Central memory CD8-positive, alpha-beta T cell (primary cell): ENCODE measurements around the gene RHOH.
"Not testable (repeated sequence)": the region's sequence is repeated elsewhere in the genome, so short reads cannot be mapped to it uniquely, and the experiment has no call there.

Experiments used
- ATAC-seq: fragments of 150-1000 bp; cut with Tn5 transposase; replicated peaks from 2 replicates; pipeline ENCODE4 v1.10.0; 2022; ENCODE audit warnings: mild to moderate bottlenecking, moderate FRiP score, moderate number of reproducible peaks; ENCODE audit not compliant: poor library complexity, severe bottlenecking; ENCODE audit errors: extremely low read depth
- DNase-seq, 2 donors: peaks; one replicate each; pipeline ENCODE4 v3.0.0; 2021; ENCODE audit warnings: low spot score in 2 of 2
- H3K27ac Mint-ChIP-seq: one replicate; pipeline ENCODE4 v1.8.0; 2022; ENCODE audit warnings: low read depth, mild to moderate bottlenecking, moderate library complexity, mixed read lengths
- H3K27me3 Mint-ChIP-seq: one replicate; pipeline ENCODE4 v1.8.0; 2022; ENCODE audit warnings: mixed read lengths
- H3K36me3 Mint-ChIP-seq: one replicate; pipeline ENCODE4 v1.8.0; 2022; ENCODE audit warnings: mild to moderate bottlenecking, moderate library complexity, mixed read lengths; ENCODE audit not compliant: insufficient read depth
- H3K4me1 Mint-ChIP-seq: one replicate; pipeline ENCODE4 v1.8.0; 2022; ENCODE audit warnings: mixed read lengths
- H3K4me3 Mint-ChIP-seq: one replicate; pipeline ENCODE4 v1.8.0; 2022; ENCODE audit warnings: mild to moderate bottlenecking, moderate library complexity, mixed read lengths
- H3K9me3 Mint-ChIP-seq: one replicate; pipeline ENCODE4 v1.8.0; 2022; ENCODE audit warnings: mixed read lengths

Gene RHOH

DNA sequence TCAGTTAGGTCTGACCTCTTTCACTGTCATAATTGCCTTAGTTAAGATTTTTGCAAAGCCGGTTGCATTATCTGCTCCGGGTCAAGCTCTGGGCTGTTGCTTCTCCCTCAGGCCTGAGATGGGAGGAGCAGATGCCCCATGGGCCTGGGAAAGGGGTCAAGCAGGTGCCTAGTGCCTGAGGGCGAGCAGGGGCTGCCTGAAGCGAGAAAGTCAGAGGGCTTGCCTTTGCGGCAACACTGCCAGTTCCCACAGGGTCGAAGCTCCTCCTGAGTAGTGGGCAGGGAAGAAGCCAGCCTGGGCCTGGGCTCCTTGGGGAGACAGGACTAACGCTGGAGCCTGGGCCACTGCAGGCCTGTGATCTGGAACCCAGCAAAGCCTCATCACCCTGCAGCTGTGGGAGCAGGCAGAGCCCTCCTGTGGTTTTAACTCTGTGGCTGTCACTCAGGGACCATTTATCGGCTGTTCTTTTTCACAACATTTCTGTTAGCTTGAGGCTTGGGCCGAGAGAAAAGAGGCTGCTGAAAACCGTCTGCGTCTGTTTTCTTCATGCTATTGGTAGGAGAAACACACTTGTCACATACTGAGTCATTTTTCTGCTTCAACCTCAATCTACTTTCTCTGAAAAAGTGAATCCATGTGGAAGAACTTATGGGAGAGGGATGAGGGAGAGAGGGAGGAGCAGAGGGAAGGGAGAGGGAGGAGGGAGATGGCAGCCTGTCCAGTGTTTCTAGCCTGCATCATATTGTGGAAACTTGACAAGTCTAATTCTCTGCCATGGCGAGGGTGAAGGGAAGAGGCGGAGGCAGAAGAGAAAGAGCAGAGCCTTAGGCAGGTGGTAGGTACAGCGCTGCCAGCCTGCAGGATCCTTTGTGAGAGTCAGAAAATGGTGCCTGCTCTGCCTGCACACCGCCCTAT is 68.4 kb downstream of the RHOH start:
- Mint-ChIP-seq H3K9me3 (no peaks in the 10 kb centered on the region), H3K4me1 (peaks cover 70% of the 10 kb centered on the region), H3K27ac (peak overlapping the region; percentile 88), H3K27me3 (no peaks in the 10 kb centered on the region), H3K36me3 (peaks cover 3% of the 10 kb centered on the region), H3K4me3 (peak overlapping the region; percentile 77)
- ATAC-seq: peak; percentile 96
- peak; percentile 37 to 64 for DNase-seq

DNA sequence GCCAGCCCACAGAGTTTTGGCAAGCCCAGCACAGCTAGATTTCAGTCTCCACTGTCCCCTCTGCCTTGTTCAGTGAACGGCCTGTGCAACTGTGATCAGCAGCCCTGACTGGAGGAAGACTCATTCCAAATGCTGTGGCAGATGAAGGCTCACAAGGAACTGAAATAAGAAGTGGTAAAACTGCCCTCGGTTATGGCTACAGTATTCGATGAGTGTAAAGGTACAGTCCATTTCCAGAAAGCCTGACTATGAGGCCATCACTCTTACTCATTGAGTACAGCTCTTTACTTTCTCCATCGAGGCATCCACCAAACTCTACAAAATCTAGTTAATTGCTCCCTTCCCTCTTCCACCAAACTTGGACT is 69.1 kb downstream of the RHOH start:
- Mint-ChIP-seq H3K9me3 (no peaks in the 10 kb centered on the region), H3K4me1 (peaks cover 68% of the 10 kb centered on the region), H3K36me3 (peaks cover 3% of the 10 kb centered on the region), H3K4me3 (peak overlapping the region; percentile 77), H3K27me3 (no peaks in the 10 kb centered on the region), H3K27ac (peak overlapping the region; percentile 88)
- ATAC-seq: no peak
- no peak for DNase-seq

DNA sequence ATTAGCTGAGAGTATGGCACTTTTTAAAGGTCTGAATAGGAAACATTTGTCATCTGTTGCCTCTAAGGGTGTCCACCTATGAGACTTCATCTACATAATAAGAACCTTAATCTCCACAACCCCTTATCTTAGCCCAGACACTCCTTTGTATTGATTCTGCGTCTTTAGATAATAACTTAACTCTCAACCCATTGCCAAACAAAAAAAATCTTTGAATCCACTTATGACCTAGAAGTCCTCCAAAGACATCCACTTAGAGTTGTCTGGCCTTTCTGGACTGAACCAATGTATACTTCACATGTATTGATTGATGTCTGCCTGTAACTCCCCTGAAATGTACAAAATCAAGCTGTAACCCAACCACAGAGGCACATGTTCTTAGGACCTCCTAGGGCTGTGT is 72.3 kb downstream of the RHOH start:
- Mint-ChIP-seq H3K4me1 (peaks cover 47% of the 10 kb centered on the region), H3K27me3 (no peaks in the 10 kb centered on the region), H3K9me3 (no peaks in the 10 kb centered on the region), H3K27ac (peak overlapping the region; percentile 35), H3K36me3 (peaks cover 3% of the 10 kb centered on the region), H3K4me3 (no peak overlapping the region)
- ATAC-seq (no peak), DNase-seq (no peak)

DNA sequence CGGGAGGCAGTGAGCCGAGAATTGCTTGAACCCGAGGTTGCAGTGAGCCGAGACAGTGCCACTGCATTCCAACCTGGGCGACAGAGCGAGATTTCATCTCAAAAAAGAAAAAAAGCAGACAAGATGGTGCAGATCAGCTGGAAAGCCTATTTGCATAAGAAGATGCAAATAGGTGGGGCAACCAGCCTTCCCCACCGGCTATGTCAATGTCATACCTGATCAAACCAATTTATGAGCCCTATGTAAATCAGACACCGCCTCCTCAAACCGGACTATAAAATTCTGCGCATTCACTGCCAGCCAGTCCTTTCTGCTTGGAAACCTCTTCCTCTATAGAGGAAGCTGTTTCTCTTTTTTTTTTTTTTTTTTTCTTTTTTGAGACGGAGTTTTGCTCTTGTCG is 73.8 kb downstream of the RHOH start:
- Mint-ChIP-seq H3K9me3 (no peaks in the 10 kb centered on the region), H3K4me3 (no peak overlapping the region), H3K36me3 (no peaks in the 10 kb centered on the region), H3K27me3 (no peaks in the 10 kb centered on the region), H3K27ac (no peak overlapping the region), H3K4me1 (peaks cover 44% of the 10 kb centered on the region)
- DNase-seq (no peak), ATAC-seq (no peak)

DNA sequence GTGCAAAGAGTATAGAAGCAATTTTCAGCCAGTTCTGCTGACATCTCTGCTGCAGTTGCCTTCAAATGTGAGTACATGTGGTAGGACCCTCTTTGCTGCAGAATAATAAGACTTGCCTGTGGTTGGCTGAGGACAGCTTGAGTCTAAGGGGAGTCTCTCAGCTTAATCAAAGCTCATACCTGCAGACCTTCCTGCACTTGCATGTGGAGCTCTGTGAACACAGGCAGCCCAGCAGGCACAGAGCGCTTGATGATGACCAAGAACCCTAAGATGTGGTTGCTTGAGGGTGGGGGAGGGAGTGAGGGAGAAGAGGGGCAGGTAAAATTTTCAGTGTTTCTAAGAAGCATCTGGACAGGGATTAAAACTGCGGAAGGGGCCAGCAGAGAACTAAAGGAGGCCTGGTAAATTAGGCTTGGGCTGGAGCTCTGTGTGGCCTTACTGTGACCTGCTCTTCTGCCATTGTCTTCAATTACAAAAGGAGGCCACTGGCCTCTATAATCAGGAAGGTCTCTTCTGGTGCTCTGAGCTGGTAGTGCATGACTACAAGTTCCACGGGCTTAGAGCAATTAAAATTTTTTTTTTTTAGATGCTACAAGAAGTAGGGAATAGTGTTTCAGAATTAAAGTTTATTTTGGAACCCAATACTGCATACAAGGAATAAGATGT is 78.4 kb downstream of the RHOH start:
- H3K4me3 Mint-ChIP-seq: no peak overlapping the region
- ATAC-seq: no peak
- H3K27ac Mint-ChIP-seq: no peak overlapping the region
- no peaks in the 10 kb centered on the region for H3K27me3 Mint-ChIP-seq
- H3K9me3 Mint-ChIP-seq: no peaks in the 10 kb centered on the region
- peaks cover 22% of the 10 kb centered on the region for H3K4me1 Mint-ChIP-seq
- DNase-seq: no peak
- no peaks in the 10 kb centered on the region for H3K36me3 Mint-ChIP-seq

DNA sequence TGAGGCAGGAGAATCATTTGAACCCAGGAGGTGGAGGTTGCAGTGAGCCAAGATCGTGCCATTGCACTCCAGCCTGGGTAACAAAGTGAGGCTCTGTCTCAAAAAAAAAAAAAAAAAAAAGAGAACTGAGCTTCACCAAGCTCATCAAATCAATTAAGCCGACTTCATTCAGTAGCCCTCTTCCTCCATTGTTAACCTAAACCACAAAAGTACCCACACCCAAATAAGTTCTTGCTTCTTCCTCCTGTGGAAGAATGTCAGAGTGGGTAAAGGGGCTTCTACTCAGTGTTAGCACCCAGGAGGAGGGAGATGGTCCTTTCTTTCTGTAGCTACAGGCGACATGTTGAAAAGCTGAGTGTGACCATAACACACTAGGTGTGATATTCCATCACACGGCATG is 79.7 kb downstream of the RHOH start:
- ATAC-seq (no peak), DNase-seq (no peak)
- Mint-ChIP-seq H3K27me3 (no peaks in the 10 kb centered on the region), H3K9me3 (no peaks in the 10 kb centered on the region), H3K36me3 (no peaks in the 10 kb centered on the region), H3K27ac (no peak overlapping the region), H3K4me3 (no peak overlapping the region), H3K4me1 (peaks cover 34% of the 10 kb centered on the region)

DNA sequence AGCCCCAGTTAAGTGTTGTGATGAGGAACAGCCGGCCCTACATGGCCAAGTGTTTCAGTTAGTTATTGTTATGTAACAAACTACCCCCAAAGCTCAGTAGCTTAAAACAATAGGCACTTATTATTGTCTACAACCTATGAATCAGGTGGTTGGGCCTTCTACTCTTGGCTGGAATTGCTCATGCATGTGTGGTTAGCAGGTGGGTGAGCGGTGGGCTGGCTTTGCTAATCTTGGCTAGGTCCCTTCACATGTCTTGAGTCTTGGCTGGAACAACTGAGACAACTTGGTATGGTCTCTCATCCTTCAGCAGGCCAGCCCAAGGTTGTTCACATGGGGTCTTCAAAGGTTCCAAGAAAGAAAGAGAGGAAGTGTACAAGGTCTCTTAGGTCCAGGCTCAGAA is 83.8 kb downstream of the RHOH start:
- Mint-ChIP-seq H3K27ac (no peak overlapping the region), H3K4me1 (peaks cover 49% of the 10 kb centered on the region), H3K9me3 (no peaks in the 10 kb centered on the region), H3K4me3 (peak overlapping the region; percentile 16), H3K36me3 (peaks cover 10% of the 10 kb centered on the region), H3K27me3 (no peaks in the 10 kb centered on the region)
- no peak for DNase-seq
- ATAC-seq: no peak

DNA sequence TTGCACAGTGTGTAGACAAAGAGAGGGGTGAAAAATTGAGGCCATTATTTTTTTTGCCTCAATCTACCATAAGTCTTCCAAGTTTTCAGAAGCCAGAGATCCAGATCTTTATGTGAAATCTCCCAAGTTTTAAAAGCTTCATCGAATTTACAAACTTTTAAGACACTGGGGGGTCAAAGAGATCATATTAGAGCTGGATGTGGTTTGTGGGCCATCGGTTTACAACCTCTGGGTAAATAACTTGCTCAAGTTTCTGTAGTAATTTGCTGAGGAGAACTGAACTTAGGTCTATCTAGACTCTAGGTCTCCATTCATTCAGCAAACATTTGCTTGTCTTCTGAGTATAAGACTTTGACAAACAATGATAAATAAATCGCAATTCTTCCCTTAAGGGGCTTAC is 84.3 kb downstream of the RHOH start:
- Mint-ChIP-seq H3K4me3 (peak overlapping the region; percentile 36), H3K27me3 (no peaks in the 10 kb centered on the region), H3K36me3 (peaks cover 10% of the 10 kb centered on the region), H3K4me1 (peaks cover 47% of the 10 kb centered on the region), H3K27ac (peak overlapping the region; percentile 96), H3K9me3 (no peaks in the 10 kb centered on the region)
- ATAC-seq (no peak), DNase-seq (no peak)

DNA sequence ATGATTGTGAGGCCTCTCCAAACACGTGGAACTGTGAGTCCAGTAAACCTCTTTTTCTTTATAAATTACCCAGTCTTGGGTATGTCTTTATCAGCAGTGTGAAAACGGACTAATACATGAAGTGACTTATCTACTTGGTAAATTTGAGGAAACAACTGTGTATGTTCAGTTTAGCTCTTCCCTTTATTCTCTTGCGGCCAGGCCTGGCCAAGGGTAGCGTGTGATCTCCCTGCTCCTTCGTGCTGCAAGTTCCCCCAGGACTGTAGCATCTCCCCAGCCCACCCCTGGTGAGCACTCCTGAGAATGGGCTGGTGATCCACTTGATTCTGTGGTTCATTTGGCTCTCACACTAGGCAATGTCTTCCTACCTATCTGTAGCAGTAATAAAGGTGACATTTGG is 85.1 kb downstream of the RHOH start:
- no peak for ATAC-seq
- H3K9me3 Mint-ChIP-seq: no peaks in the 10 kb centered on the region
- H3K36me3 Mint-ChIP-seq: peaks cover 10% of the 10 kb centered on the region
- peak overlapping the region; percentile 36 for H3K4me3 Mint-ChIP-seq
- DNase-seq: no peak
- H3K27ac Mint-ChIP-seq: peak overlapping the region; percentile 96
- H3K27me3 Mint-ChIP-seq: no peaks in the 10 kb centered on the region
- H3K4me1 Mint-ChIP-seq: peaks cover 44% of the 10 kb centered on the region

DNA sequence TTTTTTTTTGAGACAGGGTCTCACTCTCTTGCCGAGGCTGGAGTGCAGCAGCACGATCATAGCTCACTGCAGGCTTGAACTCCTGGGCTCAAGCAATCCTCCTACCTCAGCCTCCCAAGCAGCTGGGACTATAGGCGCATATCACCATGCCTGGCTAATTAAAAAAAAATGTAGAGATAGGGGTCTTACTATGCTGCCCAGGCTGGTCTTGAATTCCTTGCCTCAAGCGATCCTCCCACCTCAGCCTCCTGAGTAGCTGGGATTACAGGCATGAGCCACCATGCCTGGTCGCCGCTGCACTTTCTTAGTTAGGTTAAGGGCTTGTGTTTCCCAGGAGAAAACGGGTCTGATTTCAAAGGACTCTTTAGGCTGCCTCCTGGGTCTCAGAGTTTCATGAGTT is 86.0 kb downstream of the RHOH start:
- ATAC-seq, H3K9me3 Mint-ChIP-seq, DNase-seq, H3K27me3 Mint-ChIP-seq: not testable (repeated sequence)
- peaks cover 44% of the 10 kb centered on the region for H3K4me1 Mint-ChIP-seq
- peak overlapping the region; percentile 68 for H3K4me3 Mint-ChIP-seq
- peaks cover 10% of the 10 kb centered on the region for H3K36me3 Mint-ChIP-seq
- H3K27ac Mint-ChIP-seq: peak overlapping the region; percentile 96

DNA sequence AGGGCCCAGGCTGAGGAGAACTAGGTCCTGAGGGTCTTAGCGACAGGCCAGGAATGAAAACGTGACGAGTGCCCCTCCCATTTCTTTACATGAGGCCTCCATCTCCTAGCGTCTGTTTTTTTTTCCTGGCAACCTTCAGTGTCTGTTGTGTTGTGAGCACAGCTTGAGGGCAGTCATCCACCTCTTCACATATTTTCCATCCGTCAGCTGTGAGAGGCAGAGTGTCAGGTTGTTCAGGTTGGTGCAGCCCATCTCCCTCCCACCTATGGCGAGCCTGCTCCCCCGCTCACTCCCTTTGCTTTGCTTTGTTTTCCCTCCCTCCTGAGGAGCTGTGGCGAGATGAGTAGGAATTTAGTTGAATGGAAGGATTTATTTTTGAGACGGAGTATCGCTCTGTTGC is 86.6 kb downstream of the RHOH start:
- Mint-ChIP-seq H3K36me3 (peaks cover 10% of the 10 kb centered on the region), H3K4me1 (peaks cover 44% of the 10 kb centered on the region), H3K27me3 (no peaks in the 10 kb centered on the region), H3K9me3 (no peaks in the 10 kb centered on the region), H3K27ac (peak overlapping the region; percentile 96), H3K4me3 (peak overlapping the region; percentile 68)
- ATAC-seq (no peak), DNase-seq (no peak)

DNA sequence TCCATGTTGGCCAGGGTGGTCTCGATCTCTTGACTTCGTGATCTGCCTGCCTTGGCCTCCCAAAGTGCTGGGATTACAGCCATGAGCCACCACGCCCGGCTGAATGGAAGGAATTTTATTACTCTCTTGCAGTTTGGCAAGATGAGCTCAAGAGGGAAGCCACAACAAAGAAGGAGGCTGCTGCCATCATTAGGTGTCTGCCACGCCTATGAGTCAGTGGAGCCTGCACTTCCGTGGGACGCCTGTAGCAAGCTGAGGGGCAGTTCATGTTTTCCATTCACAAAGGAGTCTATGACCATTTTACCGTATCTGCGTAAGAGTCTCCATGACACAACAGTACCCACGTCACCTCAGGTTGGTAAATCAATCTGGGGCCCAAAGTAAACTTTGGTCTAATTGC is 87.1 kb downstream of the RHOH start:
- Mint-ChIP-seq H3K27me3 (no peaks in the 10 kb centered on the region), H3K9me3 (no peaks in the 10 kb centered on the region), H3K27ac (peak overlapping the region; percentile 96), H3K4me1 (peaks cover 48% of the 10 kb centered on the region), H3K4me3 (peak overlapping the region; percentile 68), H3K36me3 (peaks cover 10% of the 10 kb centered on the region)
- ATAC-seq (peak; percentile 99), DNase-seq (peak; percentile 27 to 79)

DNA sequence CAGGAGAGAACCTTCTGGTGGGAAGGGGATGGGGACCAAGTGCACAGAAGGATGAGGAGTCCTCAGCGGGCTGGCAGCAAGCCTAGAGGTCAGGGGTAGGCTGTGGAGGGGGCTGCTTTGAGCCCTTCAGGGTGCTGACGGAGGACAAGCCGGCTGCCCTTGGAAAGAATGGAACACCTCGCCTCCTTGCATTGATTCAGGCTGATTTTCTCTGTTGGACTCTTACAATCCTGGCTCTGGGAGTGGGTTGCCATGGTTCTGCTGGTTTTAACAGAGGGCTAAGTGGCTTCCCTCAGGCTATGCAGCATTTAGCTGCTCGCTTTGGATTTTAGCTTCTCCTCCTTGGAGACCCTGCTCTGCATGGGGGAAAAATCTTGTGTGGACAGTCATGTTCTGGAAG is 88.9 kb downstream of the RHOH start:
- peaks cover 62% of the 10 kb centered on the region for H3K4me1 Mint-ChIP-seq
- no peak overlapping the region for H3K4me3 Mint-ChIP-seq
- DNase-seq: no peak
- H3K27me3 Mint-ChIP-seq: no peaks in the 10 kb centered on the region
- ATAC-seq: no peak
- H3K9me3 Mint-ChIP-seq: no peaks in the 10 kb centered on the region
- peak overlapping the region; percentile 96 for H3K27ac Mint-ChIP-seq
- peaks cover 11% of the 10 kb centered on the region for H3K36me3 Mint-ChIP-seq
